K562 (cell line): ENCODE results near the gene MRPL41. TPM values are rescaled to one million over a fixed set of nuclear protein-coding genes. Genes with fewer than 3 reads are reported as not detected.

Experiments
- C11orf30 ChIP-seq: fragments of 450-650 bp; IDR thresholded peaks from 2 replicates; pipeline ENCODE4 v1.6.1; 2016; ENCODE audit warnings: low read depth, mild to moderate bottlenecking
- CHD1 ChIP-seq: fragments of 200-600 bp; sonication (generic); IDR thresholded peaks from one replicate; pipeline ENCODE4 v1.6.1; 2012; ENCODE audit warnings: mild to moderate bottlenecking, moderate library complexity, low read length, inconsistent platforms
- CREM ChIP-seq: IDR thresholded peaks from 2 replicates; pipeline ENCODE4 v1.6.1; 2014; ENCODE audit warnings: antibody characterized with exemption, low read depth
- FIP1L1 ChIP-seq: fragments of 200-400 bp; formaldehyde crosslinking; IDR thresholded peaks from 2 replicates; pipeline ENCODE4 v1.6.1; 2018; ENCODE audit warnings: mild to moderate bottlenecking, low read depth, low read length; ENCODE audit not compliant: poor library complexity, severe bottlenecking
- GATAD2B ChIP-seq: fragments of 450-650 bp; IDR thresholded peaks from 2 replicates; pipeline ENCODE4 v1.6.1; 2017; ENCODE audit warnings: mild to moderate bottlenecking, borderline replicate concordance
- MECOM ChIP-seq: fragments of 250-450 bp; sonication (Bioruptor Pico); IDR thresholded peaks from 2 replicates; pipeline ENCODE4 v1.8.0; 2022; ENCODE audit warnings: inconsistent platforms
- MNT ChIP-seq, 2 experiments: fragments of 450-650 bp; conservative IDR thresholded peaks; 2 replicates each; pipeline ENCODE4 v1.6.1; 2017; ENCODE audit warnings: mild to moderate bottlenecking in 2 of 2, moderate library complexity in 2 of 2
- NFE2L1 ChIP-seq: fragments of 450-650 bp; IDR thresholded peaks from 2 replicates; pipeline ENCODE4 v1.6.1; 2016; ENCODE audit warnings: missing genetic modification characterization, low read depth, mild to moderate bottlenecking, missing compliant biosample characterization, moderate library complexity, borderline replicate concordance
- NFXL1 ChIP-seq: fragments of 450-650 bp; formaldehyde crosslinking; IDR thresholded peaks from 2 replicates; pipeline ENCODE4 v1.4.0; 2021; ENCODE audit warnings: mild to moderate bottlenecking
- NRF1 ChIP-seq, 2 experiments: fragments of 450-650 bp; IDR thresholded peaks in 1 of 2; conservative IDR thresholded peaks in 1 of 2; 2 replicates each; pipeline ENCODE4 v1.6.1; 2014; ENCODE audit warnings: mild to moderate bottlenecking in 2 of 2
- PATZ1 ChIP-seq: fragments of 250-450 bp; sonication (Bioruptor Pico); IDR thresholded peaks from 2 replicates; pipeline ENCODE4 v1.5.0; 2020; ENCODE audit warnings: mild to moderate bottlenecking, borderline replicate concordance
- PKNOX1 ChIP-seq: fragments of 450-650 bp; IDR thresholded peaks from 2 replicates; pipeline ENCODE4 v1.6.1; 2016
- SIN3B ChIP-seq: fragments of 450-650 bp; IDR thresholded peaks from 2 replicates; pipeline ENCODE4 v1.6.1; 2017; ENCODE audit warnings: low read depth, mild to moderate bottlenecking, moderate library complexity
- SRF ChIP-seq, 2 experiments: fragments of 250-450, 450-650 bp in 1 of 2; sonication (Bioruptor Pico) in 1 of 2; sonication (generic) in 1 of 2; formaldehyde crosslinking; IDR thresholded peaks; 2 replicates each; pipeline versions ENCODE4 v1.5.0 to v1.5.1; 2020 to 2022; ENCODE audit warnings: mild to moderate bottlenecking in 1 of 2, missing genetic modification reagents in 1 of 2
- SRSF9 ChIP-seq: fragments of 200-400 bp; formaldehyde crosslinking; IDR thresholded peaks from 2 replicates; pipeline ENCODE4 v1.6.1; 2017; ENCODE audit warnings: low read depth, low read length, borderline replicate concordance
- TBL1XR1 ChIP-seq, 2 experiments: IDR thresholded peaks; 2 replicates each; pipeline ENCODE4 v1.6.1; 2012; ENCODE audit warnings: improper control_type of control experiment in 2 of 2, low read length in 2 of 2, mild to moderate bottlenecking in 1 of 2
- TRIM28 ChIP-seq: fragments of 450-650 bp; IDR thresholded peaks from 2 replicates; pipeline ENCODE4 v1.6.1; 2017
- USF2 ChIP-seq: sonication (generic); formaldehyde crosslinking; IDR thresholded peaks from 2 replicates; pipeline ENCODE4 v1.5.0; 2020; ENCODE audit warnings: missing genetic modification reagents
- ZNF133 ChIP-seq: fragments of 250-450 bp; sonication (Bioruptor Pico); IDR thresholded peaks from 2 replicates; pipeline ENCODE4 v1.4.0; 2020; ENCODE audit warnings: mild to moderate bottlenecking
- ZNF639 ChIP-seq, 2 experiments: fragments of 200-800 bp in 1 of 2; sonication (Bioruptor generic) in 1 of 2; sonication (generic) in 1 of 2; formaldehyde crosslinking in 1 of 2; IDR thresholded peaks in 1 of 2; conservative IDR thresholded peaks in 1 of 2; 2 replicates each; pipeline versions ENCODE4 v1.5.0 to v1.6.1; 2016 to 2020; ENCODE audit warnings: missing compliant biosample characterization in 1 of 2, missing genetic modification characterization in 1 of 2, missing genetic modification reagents in 1 of 2
- polyA plus RNA-seq, 8 experiments: library from polyadenylated mRNA; depleted of rRNA in 4 of 8; stranded (reverse) in 5 of 8; unstranded in 3 of 8; fragments of >200 nt; fragmentation: Nextera tagmentation in 2 of 8; fragmentation: Illumina TruSeq in 1 of 8; extraction: Ambion mirVana in 2 of 8; extraction: Trizol in 1 of 8; gene quantifications; 2 replicates each; pipeline versions ENCODE4 v1.2.1 to v1.2.3, GENCODE V29; 2011 to 2014; ENCODE audit warnings: inconsistent platforms in 1 of 8, missing spikeins in 1 of 8
- total RNA-seq, 7 experiments: library from RNA; depleted of rRNA in 6 of 7; stranded (reverse); fragments of >200 nt in 6 of 7; fragmentation: Illumina TruSeq in 2 of 7; extraction: Trizol in 2 of 7; gene quantifications; 2 replicates each; pipeline versions ENCODE4 v1.2.1 to v1.2.3, GENCODE V29; 2011 to 2021; ENCODE audit warnings: low replicate concordance in 1 of 7

MRPL41 gene
- total and polyA plus RNA-seq, 9 of the 15 experiments (the other 6 are each of a cell fraction or from before 2014, with no cell fraction given) = 2.6 to 259 (median 21.6) TPM

GRCh38 chr9:137578518-137579258 lies 27.0 kb downstream of the MRPL41 start, which contains the start of gene DPH7 (continued):
- TF ChIP-seq PKNOX1 (peak; percentile 75), ZNF133 (CRISPR knock-in tag) (0 out of 2 replicates have a peak, but pooled peaks have one; percentile 13), PATZ1 (CRISPR knock-in tag) (no peak), MNT (conservative IDR thresholded peaks at IDR 0.05) (peak; percentile 80 to 92; a peak in 3 of 4 replicates), TBL1XR1 (IDR thresholded peaks at IDR 0.05; ENCODE audit: low read length in 2 of 2) (peak in 1 of 2 experiments; percentile 67; a peak in 1 of 4 replicates), NRF1 (conservative IDR thresholded peaks at IDR 0.05 in 1 of 2, IDR thresholded peaks at IDR 0.05 in 1 of 2) (peak; percentile 78 to 81), C11orf30 (peak; percentile 87), ZNF639 (CRISPR knock-in tag; conservative IDR thresholded peaks at IDR 0.05 in 1 of 2, IDR thresholded peaks at IDR 0.05 in 1 of 2) (peak in 1 of 2 experiments; percentile 96; a peak in 2 of 4 replicates), CREM (peak; percentile 91), GATAD2B (peak; percentile 89), MECOM (CRISPR knock-in tag) (no peak), SRF (CRISPR knock-in tag; IDR thresholded peaks at IDR 0.05) (peak in 1 of 2 experiments; percentile 17; a peak in 1 of 4 replicates), SIN3B (peak; percentile 93), FIP1L1 (peak; percentile 94), USF2 (CRISPR knock-in tag) (no peak), NFXL1 (0 out of 2 replicates have a peak, but pooled peaks have one; percentile 10), TRIM28 (peak; percentile 89), SRSF9 (no peak), CHD1 (peak; percentile 80), NFE2L1 (tag) (no peak)
